ENCODE measurements around the gene ACAT2. TPM values are rescaled to one million over a fixed set of nuclear protein-coding genes. Genes with fewer than 3 reads are reported as not detected.
A peak's percentile ranks its signal among the peaks of the same experiment; 100 is the strongest.
"Not testable (repeated sequence)": the region's sequence is repeated elsewhere in the genome, so short reads cannot be mapped to it uniquely, and the experiment has no call there.

The ACAT2 gene
- total RNA-seq (2014; rRNA removed; shearing (Covaris generic)): 13.8 and 14.7 TPM in 2 replicates
- polyA plus RNA-seq (2015; cell fraction: cytosol; rRNA removed): 8.0 and 10.2 TPM in 2 replicates
- 2.1 and 2.5 TPM in 2 replicates for polyA plus RNA-seq (2015; cell fraction: nucleus; rRNA removed)

- in situ Hi-C loops (cut with HindIII; ENCODE audit: low pct_unique_long_range_greater_than_20kb, low sequenced_read_pairs): no loop called here
- DNase-seq (ENCODE audit: low read depth, low spot score): peak; percentile 89
These were observed at the start of gene ACAT2 for GRCh38 chr6:159761873-159762680. ACAT2 (plus strand) TSS chr6:159762045; CDS start chr6:159762088, 43 bp downstream.

GRCh38 chr6:159712389-159712788 lies 49.5 kb upstream of the ACAT2 start:
- DNase-seq (ENCODE audit: low read depth, low spot score); in situ Hi-C loops (cut with HindIII; ENCODE audit: low pct_unique_long_range_greater_than_20kb, low sequenced_read_pairs): not testable (repeated sequence)

- in situ Hi-C loops (cut with HindIII; ENCODE audit: low pct_unique_long_range_greater_than_20kb, low sequenced_read_pairs): no loop called here
- no peak for DNase-seq (ENCODE audit: low read depth, low spot score)
These were observed 47.9 kb upstream of the ACAT2 start for GRCh38 chr6:159713984-159714383.

- in situ Hi-C loops (cut with HindIII; ENCODE audit: low pct_unique_long_range_greater_than_20kb, low sequenced_read_pairs): no loop called here
- no peak for DNase-seq (ENCODE audit: low read depth, low spot score)
These were observed 47.4 kb upstream of the ACAT2 start for GRCh38 chr6:159714404-159714803.

- DNase-seq (ENCODE audit: low read depth, low spot score): no peak
- in situ Hi-C loops (cut with HindIII; ENCODE audit: low pct_unique_long_range_greater_than_20kb, low sequenced_read_pairs): no loop called here
These were observed 46.7 kb upstream of the ACAT2 start for GRCh38 chr6:159715166-159715565.

GRCh38 chr6:159715605-159716004 lies 46.2 kb upstream of the ACAT2 start:
- in situ Hi-C loops (cut with HindIII; ENCODE audit: low pct_unique_long_range_greater_than_20kb, low sequenced_read_pairs): no loop called here
- no peak for DNase-seq (ENCODE audit: low read depth, low spot score)

GRCh38 chr6:159716247-159717096 lies 45.4 kb upstream of the ACAT2 start:
- peak; percentile 44 for DNase-seq (ENCODE audit: low read depth, low spot score)
- in situ Hi-C loops (cut with HindIII; ENCODE audit: low pct_unique_long_range_greater_than_20kb, low sequenced_read_pairs): no loop called here

- DNase-seq (ENCODE audit: low read depth, low spot score): no peak
- in situ Hi-C loops (cut with HindIII; ENCODE audit: low pct_unique_long_range_greater_than_20kb, low sequenced_read_pairs): no loop called here
These were observed 43.2 kb upstream of the ACAT2 start for GRCh38 chr6:159718634-159719033.

- in situ Hi-C loops (cut with HindIII; ENCODE audit: low pct_unique_long_range_greater_than_20kb, low sequenced_read_pairs): no loop called here
- no peak for DNase-seq (ENCODE audit: low read depth, low spot score)
These were observed 42.6 kb upstream of the ACAT2 start for GRCh38 chr6:159719287-159719686.

- in situ Hi-C loops (cut with HindIII; ENCODE audit: low pct_unique_long_range_greater_than_20kb, low sequenced_read_pairs): no loop called here
- peak; percentile 54 for DNase-seq (ENCODE audit: low read depth, low spot score)
These were observed 41.1 kb upstream of the ACAT2 start for GRCh38 chr6:159720708-159721107.

- DNase-seq (ENCODE audit: low read depth, low spot score); in situ Hi-C loops (cut with HindIII; ENCODE audit: low pct_unique_long_range_greater_than_20kb, low sequenced_read_pairs): not testable (repeated sequence)
These were observed 39.9 kb upstream of the ACAT2 start for GRCh38 chr6:159721981-159722380.

- no peak for DNase-seq (ENCODE audit: low read depth, low spot score)
- in situ Hi-C loops (cut with HindIII; ENCODE audit: low pct_unique_long_range_greater_than_20kb, low sequenced_read_pairs): no loop called here
These were observed 39.2 kb upstream of the ACAT2 start for GRCh38 chr6:159722655-159723054.

GRCh38 chr6:159723259-159723658 lies 38.6 kb upstream of the ACAT2 start:
- in situ Hi-C loops (cut with HindIII; ENCODE audit: low pct_unique_long_range_greater_than_20kb, low sequenced_read_pairs): no loop called here
- no peak for DNase-seq (ENCODE audit: low read depth, low spot score)

GRCh38 chr6:159724778-159725177 lies 37.1 kb upstream of the ACAT2 start:
- no peak for DNase-seq (ENCODE audit: low read depth, low spot score)
- in situ Hi-C loops (cut with HindIII; ENCODE audit: low pct_unique_long_range_greater_than_20kb, low sequenced_read_pairs): no loop called here

- in situ Hi-C loops (cut with HindIII; ENCODE audit: low pct_unique_long_range_greater_than_20kb, low sequenced_read_pairs); DNase-seq (ENCODE audit: low read depth, low spot score): not testable (repeated sequence)
These were observed 36.6 kb upstream of the ACAT2 start for GRCh38 chr6:159725208-159725607.

- in situ Hi-C loops (cut with HindIII; ENCODE audit: low pct_unique_long_range_greater_than_20kb, low sequenced_read_pairs): no loop called here
- DNase-seq (ENCODE audit: low read depth, low spot score): no peak
These were observed 35.5 kb upstream of the ACAT2 start for GRCh38 chr6:159726255-159726917.

- in situ Hi-C loops (cut with HindIII; ENCODE audit: low pct_unique_long_range_greater_than_20kb, low sequenced_read_pairs): no loop called here
These were observed 34.7 kb upstream of the ACAT2 start, which contains the start of gene WTAP for GRCh38 chr6:159726918-159727716. WTAP (plus strand) TSS chr6:159727506; CDS start chr6:159736266, 8,760 bp downstream.

More at GRCh38 chr6:159726918-159727716, 34.7 kb upstream of the ACAT2 start, which contains the start of gene WTAP:
- DNase-seq (ENCODE audit: low read depth, low spot score): peak; percentile 91
